Measurements from ENCODE around the gene UIMC1. TPM values are rescaled to one million over a fixed set of nuclear protein-coding genes. Genes with fewer than 3 reads are reported as not detected.

The UIMC1 gene
- total RNA-seq, 4 donors from 2014 or later = 34.7 to 51.1 (median 48.9) TPM

- DNase-seq (ENCODE audit: extremely low spot score) = no peak
- Histone ChIP-seq H3K4me3 (no peak overlapping the region), H3K27me3 (peaks cover 0 to 6% (median 0%) of the 10 kb centered on the region in 4 donors), H3K27ac (replicated peaks in 1 of 4) (no peak overlapping the region), H3K4me1 (no peaks in the 10 kb centered on the region), H3K36me3 (no peaks in the 10 kb centered on the region), H3K9me3 (no peaks in the 10 kb centered on the region)
- intact Hi-C loops (cut with DNase I) = no loop called here
- TF ChIP-seq POLR2A (IDR thresholded peaks at IDR 0.05; ENCODE audit: low read depth) (no peak), EP300 (IDR thresholded peaks at IDR 0.05) (no peak), POLR2AphosphoS5 (IDR thresholded peaks at IDR 0.05) (no peak), CTCF (IDR thresholded peaks at IDR 0.05) (no peak)
- WGBS = 61% methylated on average over 3 of the region's 3 CpGs
Measured at GRCh38 chr5:176892663-176893062, 113.9 kb downstream of the UIMC1 start.

GRCh38 chr5:176891331-176891958 lies 115.1 kb downstream of the UIMC1 start:
- no peaks in the 10 kb centered on the region for H3K4me1 ChIP-seq
- WGBS = 80% methylated on average over 7 of the region's 9 CpGs
- DNase-seq (ENCODE audit: extremely low spot score) = no peak
- no peak overlapping the region for H3K27ac ChIP-seq (replicated peaks in 1 of 4)
- TF ChIP-seq CTCF (IDR thresholded peaks at IDR 0.05) = no peak
- no peak for TF ChIP-seq POLR2A (IDR thresholded peaks at IDR 0.05; ENCODE audit: low read depth)
- no peak for TF ChIP-seq EP300 (IDR thresholded peaks at IDR 0.05)
- no peak for TF ChIP-seq POLR2AphosphoS5 (IDR thresholded peaks at IDR 0.05)
- H3K27me3 ChIP-seq = peaks cover 0 to 6% (median 0%) of the 10 kb centered on the region in 4 donors
- H3K4me3 ChIP-seq = no peak overlapping the region
- no peaks in the 10 kb centered on the region for H3K9me3 ChIP-seq
- intact Hi-C loops (cut with DNase I) = no loop called here
- no peaks in the 10 kb centered on the region for H3K36me3 ChIP-seq

GRCh38 chr5:176890455-176891330 lies 115.9 kb downstream of the UIMC1 start:
- Histone ChIP-seq H3K27me3 (peaks cover 0 to 6% (median 0%) of the 10 kb centered on the region in 4 donors), H3K27ac (replicated peaks in 1 of 4) (no peak overlapping the region), H3K9me3 (no peaks in the 10 kb centered on the region), H3K36me3 (no peaks in the 10 kb centered on the region), H3K4me1 (no peaks in the 10 kb centered on the region), H3K4me3 (no peak overlapping the region)
- TF ChIP-seq POLR2A (IDR thresholded peaks at IDR 0.05; ENCODE audit: low read depth) (no peak), POLR2AphosphoS5 (IDR thresholded peaks at IDR 0.05) (no peak), EP300 (IDR thresholded peaks at IDR 0.05) (no peak), CTCF (IDR thresholded peaks at IDR 0.05) (no peak)
- intact Hi-C loops (cut with DNase I) = no loop called here
- 84% methylated on average over 4 of the region's 9 CpGs for WGBS
- no peak for DNase-seq (ENCODE audit: extremely low spot score)

GRCh38 chr5:176889321-176890280 lies 117.0 kb downstream of the UIMC1 start:
- TF ChIP-seq CTCF (IDR thresholded peaks at IDR 0.05) (no peak), EP300 (IDR thresholded peaks at IDR 0.05) (no peak), POLR2A (IDR thresholded peaks at IDR 0.05; ENCODE audit: low read depth) (no peak), POLR2AphosphoS5 (IDR thresholded peaks at IDR 0.05) (no peak)
- Histone ChIP-seq H3K27ac (replicated peaks in 1 of 4) (no peak overlapping the region), H3K4me3 (no peak overlapping the region)

More at GRCh38 chr5:176889321-176890280, 117.0 kb downstream of the UIMC1 start:
- H3K4me1 ChIP-seq = no peaks in the 10 kb centered on the region
- no peaks in the 10 kb centered on the region for H3K36me3 ChIP-seq
- WGBS = 94% methylated on average over 24 of the region's 24 CpGs
- no peak for DNase-seq (ENCODE audit: extremely low spot score)
- H3K27me3 ChIP-seq = peaks cover 0 to 6% (median 0%) of the 10 kb centered on the region in 4 donors
- H3K9me3 ChIP-seq = no peaks in the 10 kb centered on the region
- intact Hi-C loops (cut with DNase I) = no loop called here

All from esophagus muscularis mucosa (tissue), 4 donors.